Bone marrow (tissue), 2 donors: ENCODE results near the gene ABCA5.
"Not testable (repeated sequence)": the region's sequence is repeated elsewhere in the genome, so short reads cannot be mapped to it uniquely, and the experiment has no call there.

Source experiments
- DNase-seq, 2 donors: peaks; one replicate each; lab custom pipeline; 2025; lab: John Stamatoyannopoulos, UW

Gene ABCA5

GRCh38 chr17:69213059-69213813, 113.7 kb downstream of the ABCA5 start:
- DNase-seq: no peak

- DNase-seq: no peak
Measured at GRCh38 chr17:69208640-69209039, 118.3 kb downstream of the ABCA5 start.

- peak in 1 of 2 donors; percentile 6 for DNase-seq
Measured at GRCh38 chr17:69207151-69207550, 119.8 kb downstream of the ABCA5 start.

- no peak for DNase-seq
Measured at GRCh38 chr17:69198238-69198637, 128.7 kb downstream of the ABCA5 start.

GRCh38 chr17:69196105-69196653, 130.8 kb downstream of the ABCA5 start:
- not testable (repeated sequence) for DNase-seq
